Measurements from ENCODE around the gene LIMK1.

GRCh38 chr7:74093671-74094223 lies 10.1 kb downstream of the LIMK1 start:
- TF ChIP-seq POLR2AphosphoS5 (IDR thresholded peaks at IDR 0.05; ENCODE audit: low read depth, low read length) (no peak), EGR1 (IDR thresholded peaks at IDR 0.05; ENCODE audit: low read depth) (no peak), CTCF (IDR thresholded peaks at IDR 0.05 in 2 of 3, conservative IDR thresholded peaks at IDR 0.05 in 1 of 3; ENCODE audit: borderline replicate concordance in 1 of 3, insufficient read depth in 1 of 3, low read depth in 2 of 3, low read length in 2 of 3) (no peak), REST (IDR thresholded peaks at IDR 0.05; ENCODE audit: low read depth) (no peak)

All from HCT116 (cell line).